ENCODE results near the gene DLG2.
A peak's percentile ranks its signal among the peaks of the same experiment; 100 is the strongest.
"Not testable (repeated sequence)": the region's sequence is repeated elsewhere in the genome, so short reads cannot be mapped to it uniquely, and the experiment has no call there.

Gene DLG2

GRCh38 chr11:85661972-85662664, 35.0 kb upstream of the DLG2 start:
- Histone ChIP-seq H3K4me3 (ENCODE audit: low read depth in 1 of 2, low read length in 2 of 2) (peak overlapping the region in 1 of 2 donors; percentile 32), H3K4me1 (ENCODE audit: insufficient read depth, low read length) (peaks cover 60% of the 10 kb centered on the region), H3K27me3 (ENCODE audit: control insufficient read depth in 1 of 2, insufficient read depth in 2 of 2, low read length in 2 of 2) (no peaks in the 10 kb centered on the region), H3K36me3 (ENCODE audit: insufficient read depth, low read length) (peaks cover 29% of the 10 kb centered on the region), H3K9me3 (ENCODE audit: low read length) (no peaks in the 10 kb centered on the region), H3K9ac (ENCODE audit: low read length) (peak overlapping the region; percentile 39), H3K27ac (ENCODE audit: low read depth, low read length) (no peak overlapping the region)

DNA sequence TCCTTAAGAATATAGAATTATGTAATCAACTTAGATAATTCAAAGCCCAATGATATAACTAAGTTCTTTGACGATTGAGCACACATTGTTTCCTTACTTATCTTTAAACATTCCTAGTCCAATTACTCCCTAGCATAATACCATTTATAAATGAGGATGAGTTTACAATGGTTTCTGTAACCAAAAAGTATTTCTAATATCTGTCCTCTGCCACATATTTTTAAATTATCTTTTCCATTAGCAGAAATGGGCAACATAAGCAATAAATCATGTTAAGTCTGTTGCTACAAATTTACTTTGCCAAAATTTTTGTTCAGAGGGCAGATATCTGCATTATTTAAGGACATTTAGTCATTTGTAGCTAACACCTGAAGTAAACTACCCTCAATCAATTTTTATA, 31.0 kb upstream of the DLG2 start:
- no peak overlapping the region for H3K4me3 ChIP-seq (ENCODE audit: low read depth in 1 of 2, low read length in 2 of 2)
- H3K27me3 ChIP-seq (ENCODE audit: control insufficient read depth in 1 of 2, insufficient read depth in 2 of 2, low read length in 2 of 2), result no peaks in the 10 kb centered on the region
- no peaks in the 10 kb centered on the region for H3K9me3 ChIP-seq (ENCODE audit: low read length)
- H3K4me1 ChIP-seq (ENCODE audit: insufficient read depth, low read length), result peaks cover 51% of the 10 kb centered on the region
- peaks cover 34% of the 10 kb centered on the region for H3K36me3 ChIP-seq (ENCODE audit: insufficient read depth, low read length)
- no peak overlapping the region for H3K9ac ChIP-seq (ENCODE audit: low read length)
- no peak overlapping the region for H3K27ac ChIP-seq (ENCODE audit: low read depth, low read length)

GRCh38 chr11:85656777-85657176, 29.6 kb upstream of the DLG2 start:
- H3K36me3 ChIP-seq (ENCODE audit: insufficient read depth, low read length), result peaks cover 29% of the 10 kb centered on the region
- H3K4me3 ChIP-seq (ENCODE audit: low read depth in 1 of 2, low read length in 2 of 2), result no peak overlapping the region
- no peaks in the 10 kb centered on the region for H3K27me3 ChIP-seq (ENCODE audit: control insufficient read depth in 1 of 2, insufficient read depth in 2 of 2, low read length in 2 of 2)
- H3K4me1 ChIP-seq (ENCODE audit: insufficient read depth, low read length), result peaks cover 40% of the 10 kb centered on the region
- H3K9me3 ChIP-seq (ENCODE audit: low read length), result no peaks in the 10 kb centered on the region
- no peak overlapping the region for H3K27ac ChIP-seq (ENCODE audit: low read depth, low read length)
- H3K9ac ChIP-seq (ENCODE audit: low read length), result no peak overlapping the region

DNA sequence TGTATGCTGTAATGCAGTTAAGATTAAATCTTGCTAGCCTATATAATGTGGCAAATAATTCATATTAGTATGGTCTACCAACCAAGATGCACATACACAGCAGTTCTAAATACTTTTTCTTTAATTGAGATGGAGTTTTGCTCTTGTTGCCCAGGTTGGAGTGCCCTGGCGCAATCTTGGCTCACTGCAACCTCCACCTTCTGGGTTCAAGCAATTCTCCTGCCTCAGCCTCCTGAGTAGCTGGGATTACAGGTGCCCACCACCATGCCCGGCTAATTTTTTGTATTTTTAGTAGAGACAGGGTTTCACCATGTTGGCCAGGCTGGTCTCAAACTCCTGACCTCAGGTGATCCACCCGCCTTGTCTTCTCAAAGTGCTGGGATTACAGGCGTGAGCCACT, 27.2 kb upstream of the DLG2 start:
- H3K9me3 ChIP-seq (ENCODE audit: low read length); H3K4me3 ChIP-seq (ENCODE audit: low read depth in 1 of 2, low read length in 2 of 2); H3K27ac ChIP-seq (ENCODE audit: low read depth, low read length); H3K9ac ChIP-seq (ENCODE audit: low read length); H3K27me3 ChIP-seq (ENCODE audit: control insufficient read depth in 1 of 2, insufficient read depth in 2 of 2, low read length in 2 of 2): not testable (repeated sequence)
- Histone ChIP-seq H3K36me3 (ENCODE audit: insufficient read depth, low read length) (peaks cover 22% of the 10 kb centered on the region), H3K4me1 (ENCODE audit: insufficient read depth, low read length) (peaks cover 21% of the 10 kb centered on the region)

DNA sequence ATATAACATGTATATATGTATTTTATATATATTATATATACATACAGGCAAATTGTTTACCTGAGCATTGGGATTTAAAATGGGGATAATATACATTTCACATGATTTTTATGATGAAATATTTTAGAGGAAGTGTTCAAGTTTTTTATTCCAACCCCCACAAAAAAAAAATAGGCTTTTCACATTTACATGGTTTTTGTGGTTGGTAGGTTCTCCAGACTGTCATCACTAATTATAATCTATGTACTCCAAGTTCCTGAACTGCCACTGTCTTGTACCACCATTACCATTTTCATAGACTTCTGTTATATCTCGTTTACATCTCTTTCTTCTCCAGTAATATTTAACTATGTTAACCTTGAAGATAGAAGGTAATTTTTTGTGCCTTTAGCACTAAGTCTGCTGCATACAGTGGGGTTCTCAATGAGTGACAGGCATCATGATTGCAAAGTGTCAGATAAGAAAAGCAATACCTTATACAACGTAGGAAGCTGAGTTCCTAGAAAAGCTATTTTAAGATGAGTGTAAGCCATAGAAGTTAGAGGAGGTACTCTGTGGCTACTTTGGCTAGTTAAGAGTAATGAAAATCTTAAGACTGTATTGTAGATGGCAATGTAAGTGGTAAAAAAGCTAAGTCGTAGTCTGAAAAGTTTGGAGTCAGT, 25.8 kb upstream of the DLG2 start:
- Histone ChIP-seq H3K4me1 (ENCODE audit: insufficient read depth, low read length) (peaks cover 18% of the 10 kb centered on the region), H3K9ac (ENCODE audit: low read length) (no peak overlapping the region), H3K36me3 (ENCODE audit: insufficient read depth, low read length) (peaks cover 22% of the 10 kb centered on the region), H3K27ac (ENCODE audit: low read depth, low read length) (no peak overlapping the region), H3K4me3 (ENCODE audit: low read depth in 1 of 2, low read length in 2 of 2) (no peak overlapping the region), H3K9me3 (ENCODE audit: low read length) (no peaks in the 10 kb centered on the region), H3K27me3 (ENCODE audit: control insufficient read depth in 1 of 2, insufficient read depth in 2 of 2, low read length in 2 of 2) (no peaks in the 10 kb centered on the region)

GRCh38 chr11:85651118-85651517, 24.0 kb upstream of the DLG2 start:
- Histone ChIP-seq H3K27ac (ENCODE audit: low read depth, low read length) (no peak overlapping the region), H3K9ac (ENCODE audit: low read length) (no peak overlapping the region), H3K4me3 (ENCODE audit: low read depth in 1 of 2, low read length in 2 of 2) (no peak overlapping the region), H3K36me3 (ENCODE audit: insufficient read depth, low read length) (peaks cover 15% of the 10 kb centered on the region), H3K27me3 (ENCODE audit: control insufficient read depth in 1 of 2, insufficient read depth in 2 of 2, low read length in 2 of 2) (no peaks in the 10 kb centered on the region), H3K4me1 (ENCODE audit: insufficient read depth, low read length) (peaks cover 21% of the 10 kb centered on the region), H3K9me3 (ENCODE audit: low read length) (no peaks in the 10 kb centered on the region)

DNA sequence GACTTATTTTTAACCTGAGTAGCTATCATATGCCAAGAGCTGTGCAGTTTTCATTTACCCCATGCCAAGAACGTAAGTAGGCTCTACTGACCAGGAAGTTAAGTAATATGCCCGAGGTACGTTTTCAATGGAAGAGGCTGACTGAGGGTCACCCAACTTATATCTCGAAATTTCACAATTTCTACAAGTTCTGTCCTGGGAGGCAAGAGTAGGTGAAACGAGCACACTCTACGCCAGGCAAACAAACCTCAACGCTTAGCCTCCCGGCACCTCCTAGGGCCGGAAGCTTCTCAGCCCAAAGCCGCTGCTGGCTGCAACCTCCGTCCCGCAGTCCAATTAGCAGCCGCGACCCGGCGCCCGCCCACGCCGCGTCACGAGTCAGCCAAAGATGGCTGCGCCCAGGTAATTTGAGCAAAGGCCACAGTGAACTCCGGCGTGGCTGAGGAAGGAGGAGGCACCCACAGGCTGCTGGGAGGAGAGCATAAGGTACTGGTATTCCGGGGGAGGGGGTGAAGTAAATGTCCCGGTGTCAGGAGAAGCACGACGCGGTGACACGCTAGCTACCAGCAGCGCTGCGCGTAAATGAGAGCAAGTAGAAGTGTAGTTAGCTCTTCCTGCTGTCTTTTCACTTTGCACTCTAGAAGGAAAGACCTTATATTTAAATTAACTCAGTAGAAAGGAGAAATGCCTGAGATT, 20.6 kb upstream of the DLG2 start, which contains the start of gene TMEM126A:
Gene TMEM126A, plus strand, starts transcription at position 364 of the 696 bp plus-strand sequence. CDS start 2,289 bp downstream, outside the sequence.
- peaks cover 21% of the 10 kb centered on the region for H3K4me1 ChIP-seq (ENCODE audit: insufficient read depth, low read length)
- no peaks in the 10 kb centered on the region for H3K27me3 ChIP-seq (ENCODE audit: control insufficient read depth in 1 of 2, insufficient read depth in 2 of 2, low read length in 2 of 2)
- peaks cover 7% of the 10 kb centered on the region for H3K36me3 ChIP-seq (ENCODE audit: insufficient read depth, low read length)
- H3K9ac ChIP-seq (ENCODE audit: low read length), result peak within 1 kb of the TSS; percentile 76
- H3K4me3 ChIP-seq (ENCODE audit: low read depth in 1 of 2, low read length in 2 of 2), result peak within 1 kb of the TSS; percentile 71 to 83
- H3K27ac ChIP-seq (ENCODE audit: low read depth, low read length), result peak within 1 kb of the TSS; percentile 54
- no peaks in the 10 kb centered on the region for H3K9me3 ChIP-seq (ENCODE audit: low read length)

GRCh38 chr11:85647078-85647477, 19.9 kb upstream of the DLG2 start:
- Histone ChIP-seq H3K9ac (ENCODE audit: low read length) (peak overlapping the region; percentile 76), H3K36me3 (ENCODE audit: insufficient read depth, low read length) (peaks cover 7% of the 10 kb centered on the region), H3K4me3 (ENCODE audit: low read depth in 1 of 2, low read length in 2 of 2) (peak overlapping the region; percentile 71 to 83), H3K27ac (ENCODE audit: low read depth, low read length) (peak overlapping the region; percentile 54), H3K27me3 (ENCODE audit: control insufficient read depth in 1 of 2, insufficient read depth in 2 of 2, low read length in 2 of 2) (no peaks in the 10 kb centered on the region), H3K9me3 (ENCODE audit: low read length) (no peaks in the 10 kb centered on the region), H3K4me1 (ENCODE audit: insufficient read depth, low read length) (peaks cover 21% of the 10 kb centered on the region)

DNA sequence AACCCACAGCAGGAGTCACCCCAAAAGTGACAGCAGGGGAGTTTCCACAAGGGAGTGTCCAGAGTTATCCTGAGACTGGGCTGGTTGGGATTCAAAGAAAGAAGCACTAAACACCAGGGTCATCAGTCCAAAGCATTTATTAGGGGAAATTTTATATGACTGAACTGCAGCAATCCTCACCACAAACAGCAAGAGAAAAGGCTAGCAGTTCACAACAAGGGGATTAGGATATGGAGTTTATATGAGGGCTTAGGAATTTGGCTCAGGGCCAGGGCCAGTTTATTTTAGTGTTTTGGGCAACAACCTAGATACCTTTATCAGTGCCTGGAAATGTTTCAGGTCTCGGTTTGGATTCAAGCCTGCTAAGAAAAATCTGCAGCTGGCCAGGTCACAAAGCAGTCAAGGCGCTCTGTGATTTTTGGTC, 16.1 kb upstream of the DLG2 start:
- Histone ChIP-seq H3K9ac (ENCODE audit: low read length) (no peak overlapping the region), H3K9me3 (ENCODE audit: low read length) (no peaks in the 10 kb centered on the region), H3K4me1 (ENCODE audit: insufficient read depth, low read length) (peaks cover 9% of the 10 kb centered on the region), H3K36me3 (ENCODE audit: insufficient read depth, low read length) (no peaks in the 10 kb centered on the region), H3K27ac (ENCODE audit: low read depth, low read length) (no peak overlapping the region), H3K4me3 (ENCODE audit: low read depth in 1 of 2, low read length in 2 of 2) (no peak overlapping the region), H3K27me3 (ENCODE audit: control insufficient read depth in 1 of 2, insufficient read depth in 2 of 2, low read length in 2 of 2) (no peaks in the 10 kb centered on the region)

GRCh38 chr11:85634747-85635146, 7.6 kb upstream of the DLG2 start:
- Histone ChIP-seq H3K4me3 (ENCODE audit: low read depth in 1 of 2, low read length in 2 of 2) (no peak overlapping the region), H3K9me3 (ENCODE audit: low read length) (no peaks in the 10 kb centered on the region), H3K4me1 (ENCODE audit: insufficient read depth, low read length) (peaks cover 6% of the 10 kb centered on the region), H3K9ac (ENCODE audit: low read length) (no peak overlapping the region), H3K36me3 (ENCODE audit: insufficient read depth, low read length) (peaks cover 31% of the 10 kb centered on the region), H3K27me3 (ENCODE audit: control insufficient read depth in 1 of 2, insufficient read depth in 2 of 2, low read length in 2 of 2) (no peaks in the 10 kb centered on the region), H3K27ac (ENCODE audit: low read depth, low read length) (no peak overlapping the region)

DNA sequence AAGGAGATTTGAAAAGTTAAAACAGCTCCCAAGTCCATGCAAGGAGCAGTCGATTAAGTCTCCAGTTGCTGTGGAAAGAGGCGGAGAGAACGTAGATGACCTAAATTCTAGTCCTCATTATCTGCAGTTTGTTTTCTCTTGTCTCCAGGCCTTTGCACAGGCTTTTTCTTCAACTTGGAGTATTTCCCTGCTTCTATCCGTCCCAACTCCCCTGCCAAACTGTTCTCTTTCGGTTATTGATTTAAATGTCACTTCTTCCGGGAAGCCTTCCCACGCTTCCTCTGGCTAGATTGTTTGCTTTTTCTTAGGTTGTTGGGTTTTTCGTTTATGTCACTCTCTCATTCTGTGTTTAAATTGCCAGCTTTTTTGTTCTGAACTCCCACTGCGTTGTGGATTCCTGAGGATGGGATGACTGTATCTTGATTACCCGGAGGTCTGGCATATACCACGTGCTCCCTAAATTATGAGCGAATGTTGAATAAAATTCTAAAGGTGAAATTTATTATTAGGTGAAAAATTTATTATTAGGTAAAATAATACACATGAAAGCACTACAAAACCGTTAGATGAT, 1.7 kb upstream of the DLG2 start:
- Histone ChIP-seq H3K36me3 (ENCODE audit: insufficient read depth, low read length) (no peaks in the 10 kb centered on the region), H3K4me1 (ENCODE audit: insufficient read depth, low read length) (peaks cover 20% of the 10 kb centered on the region), H3K9ac (ENCODE audit: low read length) (peak overlapping the region; percentile 49), H3K9me3 (ENCODE audit: low read length) (no peaks in the 10 kb centered on the region), H3K27me3 (ENCODE audit: control insufficient read depth in 1 of 2, insufficient read depth in 2 of 2, low read length in 2 of 2) (no peaks in the 10 kb centered on the region), H3K4me3 (ENCODE audit: low read depth in 1 of 2, low read length in 2 of 2) (peak overlapping the region; percentile 75 to 94), H3K27ac (ENCODE audit: low read depth, low read length) (peak overlapping the region; percentile 99)
